ENCODE data around the gene DCP1A.
"Not testable (repeated sequence)": the region's sequence is repeated elsewhere in the genome, so short reads cannot be mapped to it uniquely, and the experiment has no call there.

Gene DCP1A

GRCh38 chr3:53327986-53328385 lies 19.4 kb downstream of the DCP1A start:
- peak; percentile 61 for DNase-seq

GRCh38 chr3:53324105-53324504 lies 23.2 kb downstream of the DCP1A start:
- peak; percentile 56 for DNase-seq

GRCh38 chr3:53320697-53321096 lies 26.6 kb downstream of the DCP1A start:
- DNase-seq: no peak

GRCh38 chr3:53318522-53318921 lies 28.8 kb downstream of the DCP1A start:
- DNase-seq: no peak

DNA sequence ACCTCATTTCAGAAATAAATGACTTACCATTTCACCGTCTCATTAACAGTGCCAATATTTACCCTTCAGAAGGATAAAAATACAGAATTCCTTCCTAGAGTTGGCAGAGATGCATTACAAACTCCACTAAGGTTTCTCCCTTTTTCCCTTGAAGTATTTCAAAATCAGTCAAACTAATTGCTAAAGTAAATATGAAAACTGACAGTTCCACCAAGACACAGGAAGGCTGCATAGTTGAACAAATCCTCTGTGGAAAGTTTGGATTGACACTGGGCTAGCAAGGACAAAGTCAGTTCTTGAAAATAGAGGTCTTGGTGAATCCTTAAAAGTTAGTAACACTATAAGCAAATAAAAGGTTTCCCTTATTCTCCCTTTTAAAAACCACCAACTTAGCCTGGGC lies 34.5 kb downstream of the DCP1A start:
- DNase-seq: no peak

DNA sequence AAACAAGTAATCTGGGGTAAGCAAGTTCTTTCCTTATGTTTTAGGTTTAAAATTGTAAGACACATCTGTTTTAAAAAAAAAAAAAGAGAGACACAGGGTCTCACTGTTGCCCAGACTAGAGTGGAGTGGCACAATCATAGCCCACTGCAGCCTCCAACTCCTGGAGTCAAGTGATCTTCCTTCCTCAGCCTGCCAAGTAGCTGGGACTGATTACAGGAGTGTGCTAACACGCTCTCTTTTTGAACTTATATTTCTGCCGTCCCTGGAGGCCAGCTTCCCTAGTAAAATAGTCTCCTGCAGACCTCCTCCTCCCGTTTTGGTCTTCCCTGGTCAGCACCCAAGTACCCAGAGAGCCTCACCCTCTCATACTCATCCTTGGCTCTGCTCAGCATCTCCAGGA lies 35.5 kb downstream of the DCP1A start:
- DNase-seq: no peak

DNA sequence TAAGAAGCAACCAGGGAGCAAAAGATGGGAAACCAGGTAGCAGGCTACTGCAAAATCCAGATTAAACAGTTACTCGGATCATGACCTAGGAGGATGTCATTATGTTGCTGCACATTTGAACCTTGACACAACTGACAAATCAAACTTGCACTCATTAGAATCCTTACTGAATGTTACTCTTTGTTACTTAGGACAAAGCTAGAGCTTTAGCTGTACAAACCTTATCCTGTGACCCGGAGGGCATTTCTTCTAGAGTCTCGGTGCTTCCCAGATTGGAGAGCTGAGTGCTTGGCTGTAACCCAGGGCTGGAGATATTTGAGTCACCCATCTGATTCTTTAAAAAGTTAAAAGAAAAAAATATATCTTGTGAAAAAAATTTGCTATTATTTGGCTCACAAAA lies 43.4 kb downstream of the DCP1A start:
- no peak for DNase-seq

GRCh38 chr3:53303549-53303948 lies 43.8 kb downstream of the DCP1A start:
- no peak for DNase-seq

DNA sequence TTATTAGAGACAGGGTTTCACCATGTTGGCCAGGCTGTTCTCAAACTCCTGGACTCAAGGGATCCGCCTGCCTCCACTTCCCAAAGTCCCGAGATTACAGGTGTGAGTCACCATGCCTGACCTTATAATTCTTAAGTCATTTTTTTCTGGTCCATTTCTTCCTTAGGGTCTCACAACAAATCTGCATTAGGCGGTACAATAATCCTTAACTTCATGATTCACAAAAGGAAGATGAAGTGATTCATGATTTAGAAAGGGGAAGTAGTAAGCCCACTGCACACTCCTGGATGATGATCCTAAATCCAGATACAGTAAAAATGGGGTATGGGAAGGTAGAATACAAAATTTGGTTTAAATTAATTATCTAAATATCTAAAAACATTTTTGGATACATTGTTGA lies 46.5 kb downstream of the DCP1A start:
- no peak for DNase-seq

DNA sequence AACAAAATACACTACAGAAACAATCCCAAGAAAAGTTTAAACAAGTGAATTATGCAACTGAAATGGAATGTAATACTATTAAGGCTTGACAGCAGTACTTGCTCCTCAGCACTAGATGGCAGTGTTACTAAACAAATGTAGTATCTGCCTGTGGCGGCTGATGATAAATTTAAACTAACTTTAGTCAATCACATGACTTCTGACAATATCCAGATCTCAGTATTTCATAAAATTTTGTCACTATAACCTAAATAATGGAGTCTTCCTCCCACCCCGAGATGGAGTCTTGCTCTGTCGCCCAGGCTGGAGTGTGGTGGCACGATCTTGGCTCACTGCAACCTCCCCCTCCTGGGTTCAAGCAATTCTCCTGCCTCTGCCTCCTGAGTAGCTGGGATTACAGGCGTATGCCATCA lies 47.7 kb downstream of the DCP1A start:
- DNase-seq: peak; percentile 86

GRCh38 chr3:53295410-53295809 lies 51.9 kb downstream of the DCP1A start:
- DNase-seq: no peak

DNA sequence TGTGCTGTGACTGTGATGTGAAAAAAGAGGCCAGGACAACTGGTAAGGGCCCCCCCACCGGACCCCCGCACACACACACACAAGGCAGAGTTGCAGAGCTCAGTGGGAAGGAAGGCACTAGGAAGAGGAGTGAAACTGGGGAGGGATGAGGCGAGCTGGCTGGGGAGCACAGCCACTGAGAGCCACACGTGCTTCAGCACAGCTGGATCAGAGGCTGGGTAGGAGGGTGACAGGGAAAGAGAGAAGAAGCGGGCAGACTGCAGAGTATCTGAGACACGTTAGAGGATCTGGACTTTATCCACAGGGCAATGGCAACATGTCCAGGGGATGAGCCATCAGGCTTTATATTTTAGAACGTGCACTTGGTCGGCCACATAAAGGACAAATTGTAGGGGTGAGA lies 53.5 kb downstream of the DCP1A start:
- no peak for DNase-seq

DNA sequence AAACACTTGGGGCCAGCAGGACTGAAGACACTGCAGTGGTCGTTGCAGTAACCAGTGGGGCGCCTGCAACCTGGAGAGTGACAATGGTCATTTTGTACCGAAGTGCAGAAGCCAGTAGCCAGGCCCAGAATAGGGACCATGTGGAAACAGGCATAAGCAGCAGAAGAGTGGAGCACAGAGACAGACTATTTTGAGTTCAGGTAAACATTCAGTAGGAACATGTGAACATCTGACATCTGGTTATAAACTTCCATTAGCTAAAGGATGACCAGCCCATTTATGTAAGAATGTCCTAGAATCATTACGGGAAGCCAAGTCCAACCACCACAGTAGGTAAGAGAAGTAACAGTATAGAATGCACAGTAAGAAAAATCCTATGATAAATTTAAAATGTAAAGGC lies 59.1 kb downstream of the DCP1A start:
- no peak for DNase-seq

GRCh38 chr3:53287131-53287629 lies 60.2 kb downstream of the DCP1A start:
- peak; percentile 26 for DNase-seq

GRCh38 chr3:53286727-53287126 lies 60.6 kb downstream of the DCP1A start:
- no peak for DNase-seq

DNA sequence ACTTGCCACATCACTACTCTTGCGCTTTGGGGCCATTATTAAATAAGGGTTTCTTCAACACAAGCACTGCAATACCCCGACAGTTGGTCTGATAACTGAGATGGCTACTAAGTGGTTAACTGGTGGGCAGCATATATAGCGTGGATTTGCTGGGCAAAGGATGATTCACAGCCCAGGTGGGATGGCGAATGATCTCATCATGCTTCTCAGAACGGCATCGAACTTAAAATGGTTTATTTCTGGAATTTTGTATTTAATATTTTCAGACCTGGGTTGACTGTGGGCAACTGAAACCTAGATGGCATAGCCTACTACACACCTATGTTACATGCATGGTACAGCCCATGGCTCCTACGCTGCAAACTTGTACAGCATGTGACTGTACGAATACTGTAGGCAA lies 64.8 kb downstream of the DCP1A start:
- no peak for DNase-seq

- DNase-seq: no peak
These were observed 68.7 kb downstream of the DCP1A start for GRCh38 chr3:53278667-53279066.

DNA sequence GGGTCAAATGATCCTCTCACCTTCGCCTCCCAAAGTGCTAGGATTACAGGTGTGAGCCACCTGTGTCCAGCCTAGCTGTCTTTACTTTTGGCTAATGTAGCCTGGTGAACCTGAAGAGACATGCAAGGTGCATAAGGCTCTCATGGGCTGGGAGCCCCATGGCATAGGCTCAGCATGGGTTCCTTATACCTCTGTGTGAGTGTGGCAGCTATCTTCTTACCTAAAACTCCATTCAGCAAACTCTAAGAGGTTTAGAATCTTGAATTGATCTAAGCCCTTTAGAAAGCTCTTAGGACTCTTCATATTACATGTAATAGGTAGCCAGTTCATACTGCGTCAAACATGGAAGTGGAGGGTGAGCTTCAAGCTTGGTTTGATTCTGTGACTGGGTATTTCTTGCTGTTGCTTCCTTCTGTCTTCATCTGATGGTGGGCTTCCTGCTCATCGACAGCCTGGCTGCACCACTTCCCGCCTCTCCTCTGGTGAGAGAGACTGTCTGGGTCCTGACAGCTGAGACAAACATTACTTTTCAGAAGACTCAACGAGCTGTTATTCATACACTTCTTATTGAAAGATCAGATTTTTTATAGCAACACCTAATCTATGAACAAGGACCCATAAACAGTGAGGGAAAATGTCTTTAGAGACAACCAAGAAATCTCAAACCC lies 72.3 kb downstream of the DCP1A start:
- peak; percentile 78 for DNase-seq

DNA sequence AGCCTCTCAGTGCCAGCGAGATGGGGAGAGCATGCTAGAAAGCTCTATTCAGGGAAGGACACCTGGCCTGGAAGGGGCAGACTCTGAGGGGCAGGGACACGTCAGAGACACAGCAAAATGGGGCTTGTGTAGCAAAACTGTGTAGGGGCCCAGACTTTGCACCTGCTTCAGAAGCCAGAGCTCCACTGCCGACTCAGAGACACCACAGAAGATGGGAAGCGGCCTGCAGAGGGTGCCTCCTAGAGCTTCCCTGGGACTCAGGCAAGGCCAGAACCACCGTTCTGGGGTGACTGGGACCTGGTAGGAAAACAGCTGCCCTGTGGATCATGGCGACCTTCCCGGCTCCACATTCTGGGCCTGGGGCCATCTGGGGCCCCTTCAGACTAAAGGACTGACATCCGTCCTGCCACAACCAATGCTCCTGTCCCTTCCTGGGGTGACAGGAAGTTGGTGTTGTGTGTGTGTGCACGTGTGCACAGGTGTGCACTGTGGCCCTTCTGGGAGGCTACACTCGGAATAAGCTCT lies 74.1 kb downstream of the DCP1A start:
- DNase-seq: no peak

DNA sequence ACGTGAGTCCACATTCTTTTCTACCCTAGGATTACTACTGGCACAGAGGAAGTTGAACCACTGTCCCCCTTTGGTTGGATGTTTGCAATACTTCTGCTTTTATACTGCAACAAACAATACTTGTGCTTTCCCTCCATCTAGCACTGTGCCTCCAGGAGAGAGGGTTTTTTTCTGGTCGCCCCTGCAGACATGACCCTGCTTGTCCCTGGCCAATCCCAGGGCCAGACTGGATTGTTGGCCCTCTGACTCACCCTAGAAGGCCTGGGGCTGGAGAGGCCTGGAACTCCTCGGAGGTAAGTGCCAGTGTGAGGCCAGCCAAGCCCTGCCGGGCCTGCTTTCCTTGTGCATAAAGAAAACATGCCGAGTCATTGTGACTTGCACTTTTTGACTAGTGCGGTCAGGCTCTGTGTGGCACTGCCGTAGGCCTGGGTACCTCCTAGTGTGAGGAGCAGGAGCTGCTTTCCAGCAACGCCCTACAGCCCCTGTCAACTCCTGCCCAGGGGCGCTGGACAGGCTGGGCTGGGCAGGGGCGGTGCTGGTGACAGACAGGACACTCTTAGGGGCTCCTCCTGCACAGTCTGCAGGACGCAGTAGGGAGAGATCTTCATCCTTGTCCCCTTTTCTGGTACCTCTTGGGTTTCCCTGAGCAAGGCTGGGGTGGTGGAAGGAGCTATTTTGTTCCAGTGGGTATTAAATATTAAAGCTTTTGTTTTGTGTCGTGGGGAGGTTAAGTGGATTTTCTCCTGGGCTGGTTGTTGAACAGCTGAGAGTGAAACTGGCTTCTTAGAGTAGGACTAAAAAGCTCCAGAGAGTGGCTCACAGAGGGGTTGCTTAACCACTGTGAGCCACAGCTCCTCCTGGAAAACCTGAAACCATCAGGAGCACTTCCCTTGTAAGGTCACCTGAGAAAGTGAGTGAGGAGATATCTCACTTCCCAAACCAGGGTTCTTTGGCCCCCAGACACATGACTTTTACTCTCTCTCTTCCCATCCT lies 77.2 kb downstream of the DCP1A start:
- peak; percentile 99 for DNase-seq

- DNase-seq: not testable (repeated sequence)
These were observed 78.2 kb downstream of the DCP1A start for GRCh38 chr3:53269193-53269592.

GRCh38 chr3:53267766-53268165 lies 79.6 kb downstream of the DCP1A start:
- DNase-seq: no peak

DNA sequence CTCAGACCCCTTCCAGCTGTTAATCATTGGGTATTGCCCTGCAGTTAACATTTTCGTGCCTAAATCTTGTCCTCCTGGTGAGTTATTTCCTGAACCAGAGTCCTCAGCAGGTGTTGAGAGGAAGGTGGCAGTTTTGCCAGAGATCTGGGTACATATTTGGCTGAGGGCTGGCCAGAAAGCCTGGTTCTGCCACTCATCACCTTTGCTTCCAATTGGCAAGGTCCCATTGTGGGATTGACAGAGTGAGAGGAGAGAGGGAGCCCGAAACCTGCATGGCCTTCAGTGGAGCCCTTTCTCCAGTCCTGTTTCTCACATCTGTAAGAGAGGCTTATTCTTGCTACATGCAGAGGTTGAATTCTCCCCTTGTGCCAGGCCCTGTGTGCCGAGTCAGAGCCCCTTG lies 82.6 kb downstream of the DCP1A start:
- no peak for DNase-seq

GRCh38 chr3:53263907-53264306 lies 83.4 kb downstream of the DCP1A start:
- DNase-seq: no peak

All from hematopoietic multipotent progenitor cell treated with erythropoietin and hydrocortisone succinate and interleukin-3 and kit ligand, for 4 days (in vitro differentiated cells).